ENCODE results near the gene HYAL2. TPM values are rescaled to one million over a fixed set of nuclear protein-coding genes. Genes with fewer than 3 reads are reported as not detected.

HYAL2 gene
- polyA plus RNA-seq, 3 donors: 18.3 to 25.8 (median 18.9) TPM

DNA sequence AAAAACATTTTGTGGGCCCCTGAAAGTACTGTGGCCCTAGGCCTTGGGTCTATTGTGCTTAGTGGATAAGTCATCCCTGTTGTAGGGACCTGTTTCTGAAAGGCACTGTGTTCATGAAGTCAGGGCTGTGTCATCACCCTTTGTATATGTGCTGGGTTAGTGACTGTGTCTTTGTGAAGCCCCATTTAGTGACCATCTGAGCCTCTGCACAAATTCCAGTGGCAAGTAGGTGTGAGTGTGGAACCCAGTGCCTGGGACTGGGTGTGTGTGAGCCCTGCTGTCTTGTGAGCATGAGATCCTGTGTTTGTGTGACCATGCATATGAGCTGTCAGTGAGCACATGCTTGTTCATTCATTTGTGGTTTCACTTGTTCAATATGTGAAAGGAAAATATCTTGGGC is 17.9 kb downstream of the HYAL2 start:
- no peak overlapping the region for H2AFZ ChIP-seq (ENCODE audit: insufficient read depth, low read depth, low read length, poor library complexity, severe bottlenecking)
- Mint-ChIP-seq H3K27ac (no peak overlapping the region), H3K9me3 (peaks cover 0 to 23% (median 19%) of the 10 kb centered on the region in 7 donors), H3K4me1 (peaks cover 21% of the 10 kb centered on the region), H3K36me3 (peaks cover 0 to 8% of the 10 kb centered on the region in 2 donors), H3K4me3 (no peak overlapping the region), H3K27me3 (ENCODE audit: low read depth in 3 of 3) (no peaks in the 10 kb centered on the region)
- peak overlapping the region in 1 of 2 donors; percentile 26 for H3K27ac ChIP-seq (ENCODE audit: low read depth in 1 of 2, low read length in 2 of 2)
- no peak overlapping the region for H3K4me3 ChIP-seq (replicated peaks in 1 of 3; ENCODE audit: low read depth in 2 of 3, low read length in 3 of 3)
- intact Hi-C loops (cut with micrococcal nuclease): no loop called here
- TF ChIP-seq, protein P1, sequence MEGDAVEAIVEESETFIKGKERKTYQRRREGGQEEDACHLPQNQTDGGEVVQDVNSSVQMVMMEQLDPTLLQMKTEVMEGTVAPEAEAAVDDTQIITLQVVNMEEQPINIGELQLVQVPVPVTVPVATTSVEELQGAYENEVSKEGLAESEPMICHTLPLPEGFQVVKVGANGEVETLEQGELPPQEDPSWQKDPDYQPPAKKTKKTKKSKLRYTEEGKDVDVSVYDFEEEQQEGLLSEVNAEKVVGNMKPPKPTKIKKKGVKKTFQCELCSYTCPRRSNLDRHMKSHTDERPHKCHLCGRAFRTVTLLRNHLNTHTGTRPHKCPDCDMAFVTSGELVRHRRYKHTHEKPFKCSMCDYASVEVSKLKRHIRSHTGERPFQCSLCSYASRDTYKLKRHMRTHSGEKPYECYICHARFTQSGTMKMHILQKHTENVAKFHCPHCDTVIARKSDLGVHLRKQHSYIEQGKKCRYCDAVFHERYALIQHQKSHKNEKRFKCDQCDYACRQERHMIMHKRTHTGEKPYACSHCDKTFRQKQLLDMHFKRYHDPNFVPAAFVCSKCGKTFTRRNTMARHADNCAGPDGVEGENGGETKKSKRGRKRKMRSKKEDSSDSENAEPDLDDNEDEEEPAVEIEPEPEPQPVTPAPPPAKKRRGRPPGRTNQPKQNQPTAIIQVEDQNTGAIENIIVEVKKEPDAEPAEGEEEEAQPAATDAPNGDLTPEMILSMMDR (IDR thresholded peaks at IDR 0.05): no peak
- peak in 1 of 3 donors; percentile 7 for DNase-seq
- H3K9ac ChIP-seq (ENCODE audit: insufficient read depth, low read length, poor library complexity, severe bottlenecking): no peak overlapping the region
- H3K4me2 ChIP-seq (replicated peaks; ENCODE audit: extremely low read depth, low read length, poor library complexity, severe bottlenecking): no peak overlapping the region
- H3K36me3 ChIP-seq (replicated peaks in 1 of 2; ENCODE audit: control insufficient read depth in 1 of 2, insufficient read depth in 2 of 2, low read length in 2 of 2): no peaks in the 10 kb centered on the region
- H3K27me3 ChIP-seq (ENCODE audit: control insufficient read depth in 2 of 2, insufficient read depth in 2 of 2, low read length in 2 of 2): no peaks in the 10 kb centered on the region
- H3K79me2 ChIP-seq (ENCODE audit: insufficient read depth, low read length): peaks cover 17% of the 10 kb centered on the region
- H4K20me1 ChIP-seq (ENCODE audit: insufficient read depth, low read length): no peaks in the 10 kb centered on the region
- H3K9me3 ChIP-seq (replicated peaks in 1 of 2; ENCODE audit: control insufficient read depth in 1 of 2, insufficient read depth in 1 of 2, low read length in 2 of 2): peaks cover 0 to 23% of the 10 kb centered on the region in 2 donors
- H3K4me1 ChIP-seq (ENCODE audit: control insufficient read depth in 1 of 2, insufficient read depth in 2 of 2, low read length in 2 of 2): peaks cover 16 to 17% of the 10 kb centered on the region in 2 donors

DNA sequence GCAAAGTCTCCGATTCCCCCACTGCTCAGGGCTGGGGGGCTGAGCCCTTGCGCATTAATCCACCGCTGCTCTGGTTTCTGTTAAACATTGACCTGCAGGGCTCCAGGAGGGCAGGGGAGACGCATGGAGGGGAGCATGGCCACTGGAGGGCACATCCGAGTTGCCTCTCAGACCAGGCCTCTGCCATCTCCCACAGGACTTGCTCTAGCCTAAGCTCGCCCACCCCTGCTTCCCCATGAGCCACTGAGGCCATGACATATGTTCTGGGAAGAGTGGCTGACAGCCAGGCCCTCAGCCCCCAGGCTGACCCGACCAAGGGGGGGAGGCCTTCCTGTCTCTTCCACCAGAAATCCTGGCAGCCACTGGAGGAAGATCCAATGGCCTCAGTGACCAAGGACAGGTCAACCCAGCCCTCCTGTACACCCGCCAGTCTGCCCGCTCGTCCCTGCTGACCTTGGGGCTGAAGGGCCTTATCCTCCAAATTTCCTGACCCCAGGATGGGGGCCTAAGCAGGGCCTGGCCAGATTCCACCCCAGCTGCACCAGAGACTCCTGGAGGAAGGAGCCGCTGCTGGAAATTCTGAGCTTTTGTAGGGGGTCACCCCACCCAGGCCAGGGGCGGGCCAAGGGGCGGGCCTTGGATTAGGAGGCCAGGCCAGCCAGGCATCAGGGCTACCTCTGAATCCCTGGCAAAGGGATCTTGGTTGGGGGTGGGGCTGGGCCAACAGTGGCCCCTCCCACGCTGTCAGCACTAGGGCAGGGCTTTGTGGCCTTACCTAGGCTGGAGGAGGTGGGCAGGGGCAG is 19.3 kb downstream of the HYAL2 start, which contains the start of gene HYAL1:
HYAL1 (minus strand) TSS at position 562 of the 803 bp plus-strand sequence. CDS start 618 bp downstream, outside the sequence.
- Histone ChIP-seq H3K27me3 (ENCODE audit: control insufficient read depth in 2 of 2, insufficient read depth in 2 of 2, low read length in 2 of 2) (no peaks in the 10 kb centered on the region), H3K36me3 (replicated peaks in 1 of 2; ENCODE audit: control insufficient read depth in 1 of 2, insufficient read depth in 2 of 2, low read length in 2 of 2) (no peaks in the 10 kb centered on the region), H3K9ac (ENCODE audit: insufficient read depth, low read length, poor library complexity, severe bottlenecking) (peak within 1 kb of the TSS; percentile 21), H3K27ac (ENCODE audit: low read depth in 1 of 2, low read length in 2 of 2) (no peak within 1 kb of the TSS), H4K20me1 (ENCODE audit: insufficient read depth, low read length) (no peaks in the 10 kb centered on the region), H3K79me2 (ENCODE audit: insufficient read depth, low read length) (peaks cover 24% of the 10 kb centered on the region), H3K9me3 (replicated peaks in 1 of 2; ENCODE audit: control insufficient read depth in 1 of 2, insufficient read depth in 1 of 2, low read length in 2 of 2) (peaks cover 0 to 14% of the 10 kb centered on the region in 2 donors), H2AFZ (ENCODE audit: insufficient read depth, low read depth, low read length, poor library complexity, severe bottlenecking) (no peak within 1 kb of the TSS), H3K4me2 (replicated peaks; ENCODE audit: extremely low read depth, low read length, poor library complexity, severe bottlenecking) (no peak within 1 kb of the TSS), H3K4me1 (ENCODE audit: control insufficient read depth in 1 of 2, insufficient read depth in 2 of 2, low read length in 2 of 2) (peaks cover 24 to 27% of the 10 kb centered on the region in 2 donors), H3K4me3 (replicated peaks in 1 of 3; ENCODE audit: low read depth in 2 of 3, low read length in 3 of 3) (no peak within 1 kb of the TSS)
- H3K27ac Mint-ChIP-seq: peak within 1 kb of the TSS in 2 of 7 donors; percentile 15 to 37
- H3K9me3 Mint-ChIP-seq: peaks cover 0 to 12% (median 9%) of the 10 kb centered on the region in 7 donors
- H3K4me1 Mint-ChIP-seq: peaks cover 30% of the 10 kb centered on the region
- intact Hi-C loops (cut with micrococcal nuclease): no loop called here
- no peak within 1 kb of the TSS for H3K4me3 Mint-ChIP-seq
- no peaks in the 10 kb centered on the region for H3K27me3 Mint-ChIP-seq (ENCODE audit: low read depth in 3 of 3)
- DNase-seq: peak in 1 of 3 donors; percentile 2
- peaks cover 0 to 2% of the 10 kb centered on the region in 2 donors for H3K36me3 Mint-ChIP-seq
- 82% methylated on average over 7 of the region's 14 CpGs for WGBS (ENCODE audit: insufficient coverage)
- TF ChIP-seq, protein P1 (IDR thresholded peaks at IDR 0.05): no peak

Measured in CD14-positive monocyte (primary cell).